Tracheal epithelial cell (primary cell): Measurements from ENCODE around the gene INTS14. TPM values are rescaled to one million over a fixed set of nuclear protein-coding genes. Genes with fewer than 3 reads are reported as not detected.

Experiments used
- total RNA-seq: library from RNA; depleted of rRNA; stranded (reverse); fragments of >200 nt; gene quantifications from 2 replicates; pipeline ENCODE4 v1.2.1, GENCODE V29; 2014

INTS14 gene
- total RNA-seq: 32.0 and 54.6 TPM in 2 replicates

GRCh38 chr15:65610871-65611718 lies at the start of gene INTS14:
TSS of gene INTS14 (minus strand) at chr15:65611131. CDS start at chr15:65607380, 3,751 bp downstream.

DNA sequence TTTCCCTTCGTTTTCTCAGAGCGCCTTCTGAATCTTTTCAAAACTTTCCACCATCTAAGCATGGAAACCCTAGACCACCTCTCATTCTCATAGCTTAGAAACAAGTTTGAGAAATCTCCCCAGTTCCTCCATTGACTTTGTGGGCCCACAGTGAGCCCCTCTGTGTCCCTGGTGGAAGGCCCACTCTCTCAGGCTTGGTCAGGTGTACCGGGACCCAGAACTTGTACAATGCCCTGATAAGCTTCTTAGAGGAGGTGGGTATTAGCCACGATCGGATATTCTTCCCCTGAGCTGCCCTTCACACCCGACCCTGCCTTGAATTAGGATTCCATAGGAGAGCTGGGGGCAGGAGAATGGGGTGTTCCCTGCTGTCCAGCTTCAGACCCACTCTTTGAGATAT lies 10.7 kb upstream of the INTS14 start, which contains the start of gene SLC24A1:
Gene SLC24A1 (plus strand): TSS at position 301 of the 400 bp plus-strand sequence. CDS start 2,143 bp downstream, outside the sequence.

DNA sequence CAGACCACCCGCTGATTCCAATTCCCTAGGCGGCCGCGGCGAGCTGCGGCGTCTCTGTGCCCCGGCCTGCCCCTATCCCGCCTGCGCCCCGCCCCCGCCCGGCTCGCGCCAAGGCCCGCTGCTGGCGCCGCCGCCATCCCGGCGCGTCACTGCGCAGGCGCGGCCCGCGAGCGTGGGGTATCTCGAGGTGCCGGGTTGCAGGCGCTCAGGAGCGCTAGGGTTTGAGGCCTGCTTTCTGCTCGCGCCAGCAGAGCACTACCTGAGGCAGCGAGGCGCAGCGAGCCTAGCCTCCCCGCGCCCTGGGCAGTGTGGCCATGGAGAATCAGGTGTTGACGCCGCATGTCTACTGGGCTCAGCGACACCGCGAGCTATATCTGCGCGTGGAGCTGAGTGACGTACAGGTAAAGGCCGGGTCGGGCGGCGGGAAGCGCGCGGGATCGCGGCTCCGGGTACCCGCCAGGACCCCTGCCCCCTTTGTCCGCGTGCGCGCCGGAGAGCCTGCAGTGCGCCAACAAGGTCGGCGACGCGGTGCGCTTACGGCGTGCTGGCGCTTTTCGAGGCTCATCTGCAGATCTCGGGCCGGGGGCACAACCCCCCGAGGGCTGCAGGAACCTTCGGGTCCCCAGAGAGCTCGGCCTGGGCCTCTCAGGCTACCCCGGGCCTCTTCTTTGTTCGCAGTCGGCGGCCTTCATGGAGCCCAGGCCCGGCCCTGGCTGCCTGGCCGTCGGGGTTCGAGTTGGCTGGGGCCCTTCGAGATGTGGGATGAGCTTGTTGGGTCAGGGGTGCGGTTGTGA lies 80.4 kb downstream of the INTS14 start, which contains the start of gene HACD3:
Gene HACD3 (plus strand): TSS at position 146 of the 794 bp plus-strand sequence. CDS start 169 bp downstream, at position 315.

Other genes starting within 250 kb of the INTS14 start
- gene IGDCC3, start 233.1 kb downstream of the INTS14 start, total RNA-seq: not detected in 2 replicates
- under 0.01 and 5.3 TPM in 2 replicates for gene IGDCC4, start 188.2 kb downstream of the INTS14 start, total RNA-seq
- 40.3 and 42.9 TPM in 2 replicates for gene DPP8, start 93.4 kb downstream of the INTS14 start, total RNA-seq
- 85.0 and 102 TPM in 2 replicates for gene HACD3, start 80.7 kb downstream of the INTS14 start, total RNA-seq
- gene SLC24A1, start 10.8 kb upstream of the INTS14 start, total RNA-seq: 2.9 and 3.0 TPM in 2 replicates
- gene DENND4A, start 181.2 kb upstream of the INTS14 start, total RNA-seq: 6.0 and 25.2 TPM in 2 replicates